ENCODE results near the gene MESP1. TPM values are rescaled to one million over a fixed set of nuclear protein-coding genes. Genes with fewer than 3 reads are reported as not detected.

Gene MESP1
- total and polyA plus RNA-seq, 2 of the 8 experiments (the other 6 are each of a cell fraction or from before 2014, with no cell fraction given), result 0.15 to 0.23 TPM

GRCh38 chr15:89797678-89798201 is 46.7 kb upstream of the MESP1 start (continued):
- no peak for TF ChIP-seq POU5F1 (IDR thresholded peaks at IDR 0.05; ENCODE audit: low read depth, low read length)
- TF ChIP-seq SUZ12 (IDR thresholded peaks at IDR 0.05; ENCODE audit: low read length), result no peak
- TF ChIP-seq USF2 (IDR thresholded peaks at IDR 0.05; ENCODE audit: low read length), result no peak
- no peak for TF ChIP-seq HDAC6 (IDR thresholded peaks at IDR 0.05; ENCODE audit: low read depth, low read length)
- TF ChIP-seq BRCA1 (IDR thresholded peaks at IDR 0.05; ENCODE audit: low read depth, low read length), result no peak
- TF ChIP-seq KDM1A (IDR thresholded peaks at IDR 0.05; ENCODE audit: borderline replicate concordance, low read length), result no peak
- TF ChIP-seq TEAD4 (IDR thresholded peaks at IDR 0.05; ENCODE audit: low read depth, low read length), result no peak
- no peak for TF ChIP-seq RBBP5 (IDR thresholded peaks at IDR 0.05; ENCODE audit: borderline replicate concordance, low read depth, low read length)
- TF ChIP-seq SP4 (IDR thresholded peaks at IDR 0.05; ENCODE audit: low read length), result no peak
- no peak for TF ChIP-seq CBX5 (IDR thresholded peaks at IDR 0.05; ENCODE audit: low read depth, low read length)
- no peak for TF ChIP-seq TAF7 (optimal IDR thresholded peaks at IDR 0.05; ENCODE audit: borderline replicate concordance, low read depth, low read length)
- no peak for TF ChIP-seq POLR2AphosphoS5 (IDR thresholded peaks at IDR 0.05; ENCODE audit: low read depth, low read length)
